NOMO-1 (cell line): ENCODE measurements around the gene CCDC172.

Experiments
- DNase-seq, 2 experiments: peaks; one replicate each; lab custom pipeline; 2025; ENCODE audit not compliant: unreplicated experiment in 2 of 2; lab: John Stamatoyannopoulos, UW

CCDC172 gene, protein sequence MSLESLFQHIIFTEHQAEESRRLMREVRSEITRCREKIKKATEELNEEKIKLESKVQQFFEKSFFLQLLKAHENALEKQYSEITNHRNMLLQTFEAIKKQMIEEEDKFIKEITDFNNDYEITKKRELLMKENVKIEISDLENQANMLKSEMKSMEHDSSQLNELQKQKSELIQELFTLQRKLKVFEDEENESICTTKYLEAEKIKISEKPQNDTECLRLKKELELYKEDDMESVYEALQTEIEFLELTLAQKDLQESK

DNA sequence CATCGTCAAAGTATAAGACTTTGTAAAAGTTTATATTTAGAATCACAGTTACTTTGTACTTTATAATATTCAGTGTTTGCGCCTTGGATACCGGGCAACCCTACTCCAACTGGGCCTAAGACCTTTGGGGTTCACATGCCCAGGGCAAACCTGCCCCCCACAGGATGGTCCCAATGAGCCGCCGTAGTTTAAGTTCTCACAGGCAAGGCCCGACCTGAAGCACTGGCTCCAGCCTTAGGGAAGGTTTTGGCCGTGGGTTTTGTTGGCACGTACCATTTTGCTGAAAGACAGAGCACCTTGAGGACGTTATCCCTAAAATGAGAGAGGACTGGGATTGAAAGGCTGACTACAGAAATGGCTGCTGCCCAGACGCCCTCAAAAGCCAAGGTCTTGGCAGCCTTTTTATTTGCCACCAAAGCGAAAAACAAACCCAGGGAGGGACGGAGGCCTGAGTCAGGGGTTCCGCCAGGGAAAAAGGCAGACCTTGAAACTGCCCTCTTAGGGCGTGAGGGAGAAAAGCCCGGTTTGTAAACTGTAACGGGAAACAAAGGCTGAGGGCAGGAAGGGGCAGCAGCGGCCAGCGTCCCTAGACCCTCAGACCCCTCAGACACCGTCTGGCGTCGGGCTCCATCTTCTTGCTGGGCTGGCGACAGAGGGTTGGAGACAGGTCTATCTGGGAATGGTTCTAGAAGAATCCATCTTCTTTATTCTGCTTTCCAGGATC is at the start of gene CCDC172:
CCDC172 (plus strand) TSS at position 222 of the 724 bp plus-strand sequence. CDS start 564 bp downstream, outside the sequence.
- DNase-seq = no peak

DNA sequence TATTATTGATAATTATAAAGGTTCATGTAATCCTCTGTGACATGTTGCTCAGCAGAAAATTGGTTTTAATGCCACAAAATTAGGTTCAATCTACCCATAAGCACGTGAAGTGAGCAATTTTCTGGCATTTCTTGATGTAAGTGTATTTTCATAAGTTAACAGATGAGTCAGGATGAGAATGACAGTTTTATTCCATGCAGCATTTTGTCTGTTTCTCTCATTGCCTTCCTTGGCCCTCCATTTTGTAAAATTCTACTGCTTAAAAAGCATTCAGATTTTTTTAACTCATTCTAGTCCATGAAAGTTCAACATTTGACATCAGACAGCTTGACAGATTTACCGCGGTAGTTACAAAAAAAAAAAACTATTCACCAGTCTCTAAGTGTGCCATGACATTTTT is 47.3 kb upstream of the CCDC172 start:
- no peak for DNase-seq

DNA sequence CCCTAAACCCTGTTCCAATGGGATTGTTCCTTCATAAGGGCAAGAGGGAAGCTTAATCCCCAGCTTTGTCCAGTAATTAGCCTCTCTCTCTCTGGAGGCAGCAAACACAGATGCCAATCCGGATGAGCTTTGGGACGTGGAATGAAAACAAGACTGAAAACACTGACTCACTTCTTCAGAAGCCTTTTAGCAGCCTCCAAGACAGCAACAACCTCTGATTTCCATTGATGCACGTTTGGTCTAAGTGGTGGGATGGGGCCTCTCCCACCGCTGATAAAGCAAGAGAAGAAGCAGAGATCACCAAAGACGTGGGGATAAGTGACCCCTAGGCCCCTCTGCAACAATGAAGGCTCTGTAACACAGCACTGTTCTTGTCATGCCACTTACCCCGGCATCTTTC is 45.4 kb upstream of the CCDC172 start:
- no peak for DNase-seq

DNA sequence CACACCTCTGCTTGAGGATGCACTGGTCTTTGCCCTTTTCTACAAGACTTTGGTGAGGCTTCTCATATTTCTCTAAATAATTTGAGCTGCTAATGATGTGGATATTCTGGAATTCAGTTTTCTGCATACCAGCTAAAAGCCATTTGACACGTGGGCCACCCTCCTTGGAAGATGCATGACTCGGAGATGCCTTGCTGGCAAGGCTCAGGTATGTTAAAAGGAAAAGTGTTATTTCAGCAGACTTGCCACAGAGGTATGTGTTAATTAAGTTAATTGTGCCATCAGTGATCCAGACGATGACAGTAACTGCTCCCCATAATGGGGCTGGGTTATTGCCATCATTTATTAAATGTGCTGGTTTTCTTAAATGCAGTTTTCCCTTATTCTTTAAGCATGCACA is 42.5 kb upstream of the CCDC172 start:
- no peak for DNase-seq

DNA sequence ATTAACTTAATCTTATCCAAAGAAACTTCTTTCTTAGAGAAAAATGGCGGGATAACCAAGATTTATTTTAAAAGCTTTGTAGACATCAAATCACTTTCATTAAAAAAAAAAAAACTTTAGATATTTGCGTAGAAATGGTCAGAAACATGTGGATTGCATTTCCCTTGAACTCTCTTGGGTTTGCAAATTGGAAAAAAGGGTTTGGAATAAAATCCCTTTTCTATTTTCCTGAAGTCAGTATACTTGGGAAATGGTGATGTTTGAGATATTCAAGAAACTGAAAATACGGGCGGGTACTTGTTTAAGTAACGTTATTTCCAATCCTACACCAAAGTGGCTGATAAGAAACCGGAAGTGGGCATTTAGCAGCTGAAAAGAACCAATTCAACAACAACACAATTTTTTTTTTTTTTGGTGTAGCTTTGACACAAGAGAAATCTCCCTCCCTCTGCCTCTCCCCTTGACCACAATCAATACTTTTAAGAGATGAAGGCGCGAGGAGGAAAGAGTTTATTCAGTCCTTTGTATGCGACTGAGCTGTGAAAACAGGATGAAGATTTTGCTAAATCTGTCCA is 37.5 kb upstream of the CCDC172 start:
- DNase-seq = no peak

DNA sequence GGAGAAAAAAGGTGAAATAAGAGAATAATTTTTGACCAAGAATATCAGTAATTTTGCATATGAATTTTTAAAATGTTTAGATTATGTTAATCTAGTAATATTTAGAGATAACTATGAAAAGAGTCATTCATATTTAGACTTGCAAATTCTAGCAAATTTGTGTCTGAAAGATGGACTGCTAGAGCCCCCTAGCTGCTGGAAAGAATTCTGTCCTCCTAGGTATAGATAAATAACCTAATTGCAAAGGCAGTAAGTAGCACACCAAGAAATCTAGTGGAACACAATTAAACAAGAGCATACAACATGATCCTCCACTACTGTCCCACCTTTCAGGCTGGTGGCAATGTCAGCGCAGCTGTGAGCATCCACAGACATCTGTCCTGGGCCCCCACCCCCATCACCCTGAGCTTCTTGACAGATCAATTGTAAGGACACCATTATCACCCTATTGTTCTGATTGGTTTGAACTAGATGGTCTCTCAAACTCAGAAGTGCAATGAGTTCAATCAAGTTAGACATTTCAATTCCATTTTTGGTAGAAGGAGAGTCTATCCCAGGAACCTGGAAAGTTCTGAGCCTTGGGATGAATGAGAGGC is 36.2 kb upstream of the CCDC172 start:
- peak in 1 of 2 experiments; percentile 11 for DNase-seq

DNA sequence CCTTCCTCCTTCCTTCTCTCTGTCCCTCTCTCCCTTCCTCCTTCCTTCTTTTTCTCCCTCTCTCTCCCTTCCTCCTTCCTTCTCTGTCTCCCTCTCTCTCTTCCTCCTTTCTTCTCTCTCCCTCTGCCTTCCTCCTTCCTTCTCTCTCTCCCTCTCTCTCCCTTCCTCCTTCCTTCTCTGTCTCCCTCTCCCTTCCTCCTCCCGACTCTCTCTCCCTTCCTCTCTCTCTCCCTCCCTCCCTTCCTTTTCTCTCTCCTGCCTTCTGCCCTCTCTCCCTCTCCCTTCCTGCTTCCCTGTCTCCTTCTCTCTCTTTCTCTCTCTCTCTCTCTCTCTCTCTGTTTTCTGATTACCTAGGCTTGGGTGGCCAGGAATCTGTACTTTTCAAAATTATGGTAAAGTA is 34.6 kb upstream of the CCDC172 start:
- no peak for DNase-seq

DNA sequence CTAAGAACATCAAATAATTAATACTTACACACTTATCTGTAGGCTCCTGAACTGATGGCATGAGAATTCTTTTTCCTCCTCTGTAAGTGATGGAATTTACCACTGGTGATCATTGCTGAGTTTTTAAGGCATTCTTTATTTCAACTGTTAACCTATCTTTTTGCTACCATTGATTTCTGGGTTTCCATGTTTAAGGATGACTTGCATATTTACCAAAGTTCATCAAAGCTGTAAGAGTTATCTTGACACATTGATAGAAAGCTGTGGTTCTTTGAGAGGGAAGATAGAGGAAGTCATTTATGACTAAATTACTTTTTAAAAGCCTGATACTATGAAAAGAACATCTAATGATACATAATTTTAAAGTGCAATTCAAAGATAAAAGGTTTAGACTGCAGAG is 31.8 kb upstream of the CCDC172 start:
- no peak for DNase-seq

DNA sequence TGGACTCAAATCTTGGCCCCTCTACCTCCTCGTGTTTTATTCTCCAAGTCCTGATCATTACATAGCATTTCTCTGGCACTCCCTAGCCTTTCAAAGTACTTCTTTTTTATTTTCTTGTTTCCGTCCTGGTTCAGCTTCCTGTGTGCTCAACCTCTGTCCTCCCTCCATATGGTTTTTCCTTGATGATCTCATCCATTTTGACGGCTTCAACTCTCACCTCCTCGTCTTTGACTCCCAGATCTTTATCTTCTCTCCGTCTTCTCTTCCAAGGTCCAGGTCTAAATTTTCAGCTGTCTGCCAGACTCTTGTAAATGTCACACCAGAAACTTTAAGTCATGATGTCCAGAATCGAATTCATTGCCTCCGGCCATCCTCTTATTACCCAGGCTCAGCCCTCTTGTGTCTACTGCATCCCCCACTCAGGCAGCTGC is 27.9 kb upstream of the CCDC172 start:
- no peak for DNase-seq

DNA sequence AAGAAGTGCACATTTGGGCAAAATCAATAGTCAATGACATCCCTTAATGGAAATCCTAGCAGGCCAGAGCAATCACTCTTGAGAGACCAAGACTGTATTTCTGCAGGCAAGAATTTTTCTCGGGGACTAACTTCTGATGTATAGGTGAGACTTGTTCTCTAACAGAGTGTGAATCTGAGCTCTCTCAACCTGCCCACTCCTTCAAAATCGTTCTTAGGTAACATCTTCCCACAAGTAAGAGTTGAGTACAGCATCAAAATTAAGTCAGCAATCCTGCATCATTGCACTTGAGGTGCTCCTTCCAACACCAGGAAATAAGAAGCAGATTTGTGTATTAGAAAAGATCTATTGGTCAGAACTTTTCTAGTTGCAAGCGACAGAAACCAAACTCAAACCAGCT is 25.7 kb upstream of the CCDC172 start:
- no peak for DNase-seq

DNA sequence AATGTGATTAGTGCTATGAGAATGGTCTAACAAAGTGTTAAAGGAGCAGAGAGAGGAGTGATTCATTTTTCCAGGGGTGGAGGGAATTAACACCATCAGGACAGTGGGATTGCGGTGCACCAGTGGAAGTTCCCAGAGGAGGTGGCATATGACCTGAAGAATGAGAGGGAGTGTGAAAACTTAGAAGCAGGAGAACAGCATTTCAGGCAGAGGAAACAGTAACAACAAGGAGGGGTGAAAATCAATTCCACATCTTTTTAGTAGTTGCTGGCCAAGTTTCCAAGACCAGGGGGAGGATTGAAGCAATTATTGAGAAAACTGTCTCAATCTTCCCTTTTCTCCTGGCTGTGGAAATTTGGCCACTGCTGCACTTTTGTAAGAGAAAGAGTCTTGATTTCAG is 23.7 kb upstream of the CCDC172 start:
- no peak for DNase-seq

DNA sequence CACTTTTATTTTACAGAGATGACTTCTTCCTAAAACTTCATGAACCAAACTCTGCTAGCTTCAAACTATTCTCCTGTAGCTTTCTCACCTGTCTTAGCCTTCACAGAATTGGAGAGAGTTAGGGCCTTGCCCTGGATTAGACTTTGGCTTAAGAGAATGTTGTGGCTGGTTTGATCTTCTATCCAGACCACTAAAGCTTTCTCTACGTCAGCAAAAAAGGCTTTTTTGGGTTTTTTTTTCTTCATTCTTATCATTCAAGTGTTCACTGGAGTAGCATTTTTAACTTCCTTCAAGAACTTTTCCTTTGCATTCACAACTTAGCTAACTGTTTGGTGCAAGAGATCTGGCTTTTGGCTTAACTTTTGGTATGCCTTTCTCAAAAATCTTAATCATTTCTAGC is 19.3 kb upstream of the CCDC172 start:
- no peak for DNase-seq

DNA sequence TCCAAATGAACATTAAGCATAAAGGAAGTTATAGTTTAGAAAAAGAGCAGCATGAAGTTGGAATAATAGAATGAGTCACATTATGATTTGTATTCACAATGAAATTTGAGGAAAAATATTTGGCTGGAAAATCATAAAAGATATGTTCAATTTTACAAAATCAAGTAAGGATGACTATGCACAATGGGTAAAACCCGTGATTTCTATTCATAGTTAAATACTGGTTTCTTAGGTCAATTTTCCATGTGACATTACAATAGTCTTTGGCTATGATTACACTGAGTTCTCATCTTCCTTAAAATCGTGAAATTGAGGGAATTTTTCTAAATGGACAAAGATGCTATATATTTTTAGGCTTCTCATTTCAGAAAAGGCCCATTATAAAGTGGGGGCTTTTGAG is 17.4 kb upstream of the CCDC172 start:
- no peak for DNase-seq

DNA sequence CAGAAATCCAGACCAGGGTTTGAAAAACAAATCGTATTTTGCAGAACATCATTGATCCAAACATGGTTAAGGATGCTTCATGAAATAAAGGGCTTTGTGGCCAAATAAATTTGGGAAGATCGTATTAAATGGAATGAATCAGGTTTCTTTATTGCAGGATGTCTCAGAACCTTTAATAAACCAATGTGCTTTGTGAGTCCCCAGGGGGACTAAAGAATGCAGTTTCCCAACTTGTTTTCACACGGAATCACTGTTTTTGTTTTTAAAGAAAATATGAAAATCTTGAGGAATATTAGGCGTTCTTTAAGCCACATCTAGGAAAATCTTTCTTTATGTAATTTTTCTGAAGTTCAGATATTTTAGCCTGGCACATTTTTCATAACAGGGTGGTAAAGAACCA is 16.8 kb upstream of the CCDC172 start:
- DNase-seq = no peak

DNA sequence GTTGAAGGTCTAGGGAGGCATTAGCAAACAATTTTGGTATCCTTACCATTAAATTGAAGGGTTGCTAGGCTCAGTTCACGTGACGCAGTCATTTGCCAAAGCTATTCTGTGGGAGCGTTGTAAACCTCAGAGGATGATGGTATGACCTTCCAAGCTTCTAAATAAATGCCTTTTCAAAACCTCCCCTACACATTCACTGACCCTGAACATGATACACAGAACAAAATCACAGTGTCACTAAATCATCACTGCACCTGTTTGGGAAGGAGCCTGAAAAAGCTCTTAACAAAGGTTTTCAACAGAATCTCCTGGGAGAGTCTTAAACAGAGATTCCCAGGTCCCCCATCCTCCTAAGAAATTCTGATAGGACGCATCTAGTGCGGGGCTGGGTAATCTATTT is 13.2 kb upstream of the CCDC172 start:
- no peak for DNase-seq

DNA sequence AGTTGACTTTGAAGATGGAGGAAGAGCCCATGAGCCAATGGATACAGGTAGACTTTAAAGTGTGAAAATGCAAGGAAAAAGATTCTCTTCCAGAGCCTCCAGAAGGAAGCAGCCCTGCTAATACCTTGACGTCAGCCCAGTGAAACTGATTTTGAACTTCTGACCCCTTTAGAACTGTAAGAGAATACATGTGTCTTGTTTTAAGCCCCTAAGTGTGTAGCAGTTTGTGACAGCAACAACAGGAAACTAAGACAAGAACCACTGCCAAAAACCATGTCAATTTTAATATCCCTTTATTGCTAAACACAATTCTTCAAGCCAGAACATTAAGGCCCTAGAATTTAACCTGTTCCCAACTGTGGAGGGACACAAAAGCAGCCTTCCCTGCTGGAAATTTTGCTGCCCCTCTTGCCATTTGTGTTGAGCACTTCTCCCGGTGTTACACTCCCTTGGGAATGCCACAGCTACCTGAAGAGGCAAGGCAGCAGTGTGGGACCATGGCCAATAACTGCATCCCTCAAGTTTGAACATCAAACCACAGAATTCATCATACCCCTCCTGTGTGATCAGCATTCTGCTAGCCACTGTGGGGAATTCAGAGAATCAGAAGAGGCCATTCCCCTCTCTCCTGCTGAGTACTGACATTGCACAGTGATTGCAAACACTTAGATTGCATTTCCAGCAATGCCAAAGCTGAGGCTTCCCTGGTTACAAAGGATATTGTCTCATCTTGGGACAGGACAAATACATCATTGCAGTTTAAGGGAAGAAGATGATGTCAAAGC is 12.3 kb upstream of the CCDC172 start:
- no peak for DNase-seq

DNA sequence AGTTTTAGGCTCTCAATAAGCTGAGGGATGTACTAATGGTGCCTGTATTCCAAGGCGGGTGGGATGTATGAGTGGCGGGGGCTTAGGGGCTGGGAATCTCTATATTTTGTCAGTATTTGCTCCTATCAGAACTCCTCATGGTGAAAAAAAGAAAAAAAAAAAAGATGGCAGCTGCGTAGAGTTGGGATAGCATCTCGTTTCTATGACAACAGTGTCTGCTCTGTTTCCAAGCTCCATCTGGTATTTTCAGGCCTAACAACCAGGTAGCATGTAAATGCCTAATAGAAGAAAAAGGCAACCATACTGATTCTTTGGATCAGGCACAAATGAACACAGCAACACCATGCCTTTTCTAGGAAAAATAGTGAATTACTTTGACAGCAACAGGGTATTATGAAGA is 11.7 kb upstream of the CCDC172 start:
- DNase-seq = no peak

DNA sequence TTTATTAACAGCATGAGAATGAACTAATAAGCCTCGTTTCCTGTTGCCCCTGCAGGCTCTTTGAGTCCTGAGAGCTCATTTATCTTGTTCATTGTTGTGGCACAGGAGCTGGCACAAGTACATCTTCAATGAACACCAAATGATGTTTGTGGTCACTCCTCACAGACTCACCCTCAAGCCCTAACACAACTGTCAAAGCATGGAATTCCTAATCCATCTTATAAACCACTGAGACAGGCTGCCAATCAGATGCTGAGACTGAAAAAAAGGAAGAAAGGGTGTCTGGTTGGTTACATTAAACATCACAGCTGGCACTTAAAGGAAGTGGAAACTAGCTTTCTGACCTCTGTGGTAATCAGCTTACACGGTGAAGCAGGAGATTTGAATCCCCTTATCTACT is 7.7 kb upstream of the CCDC172 start:
- DNase-seq = peak in 1 of 2 experiments; percentile 15

DNA sequence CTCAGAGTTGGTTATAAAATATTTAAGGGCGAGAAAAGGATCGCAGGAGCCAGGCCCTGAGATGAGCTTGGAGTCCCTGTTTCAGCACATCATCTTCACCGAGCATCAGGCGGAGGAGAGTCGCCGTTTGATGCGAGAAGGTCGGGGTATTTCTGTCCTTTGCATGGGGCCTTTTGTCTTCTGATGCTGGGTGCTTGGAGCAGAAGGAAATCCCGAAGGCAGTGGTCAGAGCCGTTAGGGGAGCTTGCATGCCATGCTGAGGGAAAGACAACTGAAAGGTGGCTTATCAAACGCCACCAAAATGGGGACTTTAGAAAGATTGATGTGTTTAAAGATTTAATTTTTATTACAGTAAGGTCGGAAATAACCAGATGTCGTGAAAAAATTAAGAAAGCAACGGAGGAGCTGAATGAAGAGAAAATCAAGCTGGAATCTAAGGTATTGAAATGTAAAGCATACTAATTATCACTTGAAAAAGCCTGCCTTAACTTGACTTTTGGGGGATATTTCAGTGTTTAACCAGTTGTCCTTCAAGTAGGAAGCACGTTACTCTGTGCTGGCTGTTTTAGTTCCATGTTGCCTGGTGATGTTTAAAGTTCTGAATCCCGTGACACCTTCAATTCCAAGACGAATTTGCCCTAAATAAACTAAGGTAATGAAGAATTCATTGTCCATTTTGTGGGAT is 845 bp downstream of the CCDC172 start:
- no peak for DNase-seq

DNA sequence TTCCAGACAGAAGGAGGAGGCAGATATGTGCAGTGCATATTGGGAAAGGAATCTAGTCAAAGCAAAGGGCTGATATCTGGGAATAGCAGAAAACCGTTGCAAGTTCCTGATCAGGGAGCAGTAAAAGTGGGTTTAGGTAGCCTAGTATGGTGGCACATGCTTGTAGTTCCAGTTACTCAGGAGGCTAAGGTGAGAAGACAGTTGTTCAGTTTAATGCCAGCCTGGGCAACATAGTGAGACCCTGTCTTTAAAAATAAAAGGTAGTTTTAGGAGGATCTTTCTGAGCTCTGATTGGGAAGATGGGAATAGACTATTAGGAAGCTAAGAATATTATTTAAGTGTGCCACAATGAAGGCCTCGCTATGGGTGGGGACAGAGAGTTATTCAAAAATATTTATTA is 1.7 kb downstream of the CCDC172 start:
- no peak for DNase-seq
